ENCODE results near the gene ULK1. TPM values are rescaled to one million over a fixed set of nuclear protein-coding genes. Genes with fewer than 3 reads are reported as not detected.

Gene ULK1
- total RNA-seq, 1 donor from 2014 or later: 4.9 TPM

DNA sequence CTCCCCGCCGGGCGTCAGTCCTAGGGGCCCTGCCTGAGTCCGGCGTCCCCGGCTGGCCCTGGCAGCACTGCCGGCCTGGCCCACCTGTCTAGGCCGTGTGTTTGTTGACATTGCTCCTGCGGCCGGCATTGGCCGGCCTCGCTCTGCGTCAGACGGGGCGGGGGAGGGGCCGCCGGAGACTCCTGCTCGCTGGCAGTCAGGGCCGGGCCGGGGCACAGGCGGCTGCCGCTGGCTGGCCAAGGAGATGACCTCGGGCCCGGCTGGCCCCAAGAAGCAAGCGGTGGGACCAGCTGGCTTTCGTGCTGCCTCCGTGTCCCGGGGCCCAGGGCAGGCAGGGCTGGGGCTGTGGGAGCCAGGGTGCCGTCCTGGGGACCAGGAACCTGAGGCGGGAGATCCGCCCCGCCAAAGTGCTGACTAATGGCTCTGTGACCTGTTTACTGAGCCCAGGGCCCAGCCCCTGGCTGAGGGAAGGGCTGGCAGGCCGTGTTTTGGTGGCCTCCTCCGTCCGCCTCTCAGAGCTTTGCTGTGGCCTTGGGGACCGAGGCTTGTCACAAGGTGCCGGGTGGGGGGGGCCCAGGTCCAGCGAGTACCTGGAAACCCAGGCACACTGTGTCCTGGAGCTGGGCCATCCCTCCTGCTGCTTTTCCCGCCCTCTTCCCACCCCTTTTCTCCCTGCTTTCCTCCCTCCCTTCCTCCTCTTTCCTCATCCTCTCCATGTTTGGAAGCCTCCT, 1.8 kb downstream of the ULK1 start:
- peak; percentile 91 for DNase-seq (ENCODE audit: low spot score)

DNA sequence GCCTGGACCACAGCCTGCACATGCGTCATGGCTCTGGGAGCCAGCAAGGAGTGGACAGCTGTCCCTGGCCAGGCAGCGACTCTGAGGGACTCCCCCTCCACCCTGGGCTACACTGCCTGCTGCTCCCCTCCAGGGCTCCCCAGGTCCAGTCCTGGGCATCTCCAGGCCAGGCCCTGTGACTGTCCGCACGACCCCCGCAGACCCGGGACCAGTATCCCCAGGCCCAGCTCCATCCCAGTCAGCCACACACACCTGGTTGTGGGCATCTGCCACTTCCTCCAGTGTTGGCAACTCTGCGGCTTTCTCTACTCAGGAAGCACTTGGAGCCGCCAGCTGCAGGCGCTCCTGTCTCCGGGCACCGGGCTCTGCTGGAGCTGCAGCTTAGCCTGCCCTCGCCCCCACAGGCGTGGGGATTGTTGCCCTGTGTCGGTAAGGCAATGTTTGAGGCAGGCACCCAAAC, 2.4 kb downstream of the ULK1 start:
- Histone ChIP-seq H3K9me3 (ENCODE audit: low read depth) (no peaks in the 10 kb centered on the region), H4K20me1 (ENCODE audit: low read depth) (peaks cover 61% of the 10 kb centered on the region), H3K27ac (no peak overlapping the region), H3K36me3 (no peaks in the 10 kb centered on the region), H3K4me2 (peak overlapping the region; percentile 99), H3K9ac (no peak overlapping the region), H3K4me3 (peak overlapping the region; percentile 66), H3K27me3 (no peaks in the 10 kb centered on the region), H3F3A (ENCODE audit: low read depth) (peaks cover 8% of the 10 kb centered on the region), H3K4me1 (peaks cover 9% of the 10 kb centered on the region), H3K79me2 (ENCODE audit: low read depth) (peaks cover 53% of the 10 kb centered on the region), H2AFZ (replicated peaks) (no peak overlapping the region)
- DNase-seq (ENCODE audit: low spot score): no peak
- H3K4me3 Mint-ChIP-seq: peak overlapping the region; percentile 64
- peaks cover 13% of the 10 kb centered on the region for H3K4me1 Mint-ChIP-seq
- peaks cover 2% of the 10 kb centered on the region for H3K36me3 Mint-ChIP-seq
- TF ChIP-seq EZH2 (IDR thresholded peaks at IDR 0.05) (no peak), EZH2phosphoT487 (IDR thresholded peaks at IDR 0.05) (no peak)
- TF ChIP-seq, protein P1, sequence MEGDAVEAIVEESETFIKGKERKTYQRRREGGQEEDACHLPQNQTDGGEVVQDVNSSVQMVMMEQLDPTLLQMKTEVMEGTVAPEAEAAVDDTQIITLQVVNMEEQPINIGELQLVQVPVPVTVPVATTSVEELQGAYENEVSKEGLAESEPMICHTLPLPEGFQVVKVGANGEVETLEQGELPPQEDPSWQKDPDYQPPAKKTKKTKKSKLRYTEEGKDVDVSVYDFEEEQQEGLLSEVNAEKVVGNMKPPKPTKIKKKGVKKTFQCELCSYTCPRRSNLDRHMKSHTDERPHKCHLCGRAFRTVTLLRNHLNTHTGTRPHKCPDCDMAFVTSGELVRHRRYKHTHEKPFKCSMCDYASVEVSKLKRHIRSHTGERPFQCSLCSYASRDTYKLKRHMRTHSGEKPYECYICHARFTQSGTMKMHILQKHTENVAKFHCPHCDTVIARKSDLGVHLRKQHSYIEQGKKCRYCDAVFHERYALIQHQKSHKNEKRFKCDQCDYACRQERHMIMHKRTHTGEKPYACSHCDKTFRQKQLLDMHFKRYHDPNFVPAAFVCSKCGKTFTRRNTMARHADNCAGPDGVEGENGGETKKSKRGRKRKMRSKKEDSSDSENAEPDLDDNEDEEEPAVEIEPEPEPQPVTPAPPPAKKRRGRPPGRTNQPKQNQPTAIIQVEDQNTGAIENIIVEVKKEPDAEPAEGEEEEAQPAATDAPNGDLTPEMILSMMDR (IDR thresholded peaks at IDR 0.05): no peak
- H3K27me3 Mint-ChIP-seq (ENCODE audit: insufficient read depth, low read depth): peaks cover 7% of the 10 kb centered on the region
- no peak overlapping the region for H3K27ac Mint-ChIP-seq
- no peaks in the 10 kb centered on the region for H3K9me3 Mint-ChIP-seq

More for the DNA sequence above, 1.8 kb downstream of the ULK1 start:
- Histone ChIP-seq H3K4me1 (peaks cover 9% of the 10 kb centered on the region), H3K9ac (no peak overlapping the region), H3K27ac (no peak overlapping the region), H3K79me2 (ENCODE audit: low read depth) (peaks cover 47% of the 10 kb centered on the region), H3K27me3 (no peaks in the 10 kb centered on the region), H3K4me3 (peak overlapping the region; percentile 66), H4K20me1 (ENCODE audit: low read depth) (peaks cover 55% of the 10 kb centered on the region), H2AFZ (replicated peaks) (no peak overlapping the region), H3F3A (ENCODE audit: low read depth) (peaks cover 8% of the 10 kb centered on the region), H3K9me3 (ENCODE audit: low read depth) (no peaks in the 10 kb centered on the region), H3K4me2 (peak overlapping the region; percentile 99), H3K36me3 (no peaks in the 10 kb centered on the region)
- peaks cover 2% of the 10 kb centered on the region for H3K36me3 Mint-ChIP-seq
- TF ChIP-seq, protein P1 (IDR thresholded peaks at IDR 0.05): no peak
- no peak for TF ChIP-seq EZH2 (IDR thresholded peaks at IDR 0.05)
- no peak for TF ChIP-seq EZH2phosphoT487 (IDR thresholded peaks at IDR 0.05)
- H3K4me3 Mint-ChIP-seq: peak overlapping the region; percentile 87
- peaks cover 13% of the 10 kb centered on the region for H3K4me1 Mint-ChIP-seq
- no peak overlapping the region for H3K27ac Mint-ChIP-seq
- no peaks in the 10 kb centered on the region for H3K9me3 Mint-ChIP-seq
- H3K27me3 Mint-ChIP-seq (ENCODE audit: insufficient read depth, low read depth): peaks cover 9% of the 10 kb centered on the region

DNA sequence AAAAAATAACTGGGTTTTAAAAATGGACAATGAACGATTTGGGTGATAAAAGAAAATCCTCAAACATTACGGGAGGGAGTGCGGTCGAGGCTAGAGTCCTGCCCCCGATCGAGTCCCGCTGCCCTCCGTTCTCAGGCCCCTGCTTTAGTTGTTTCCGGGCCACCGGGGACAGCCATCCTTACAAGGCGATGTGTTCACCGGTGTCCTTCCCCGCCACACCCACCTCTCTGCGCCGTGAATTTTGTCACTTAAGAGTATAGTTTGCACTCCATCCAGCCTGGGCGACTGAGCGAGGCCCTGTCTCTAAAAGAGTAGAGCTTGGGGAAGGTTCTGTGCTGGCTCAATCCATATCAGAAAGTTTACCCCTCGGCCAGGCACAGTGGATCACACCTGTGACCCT, 2.9 kb downstream of the ULK1 start:
- Mint-ChIP-seq H3K4me3 (peak overlapping the region; percentile 69), H3K36me3 (peaks cover 2% of the 10 kb centered on the region), H3K27me3 (ENCODE audit: insufficient read depth, low read depth) (peaks cover 5% of the 10 kb centered on the region), H3K4me1 (peaks cover 13% of the 10 kb centered on the region), H3K9me3 (no peaks in the 10 kb centered on the region), H3K27ac (peak overlapping the region; percentile 37)
- Histone ChIP-seq H3F3A (ENCODE audit: low read depth) (peaks cover 8% of the 10 kb centered on the region), H4K20me1 (ENCODE audit: low read depth) (peaks cover 65% of the 10 kb centered on the region), H3K9me3 (ENCODE audit: low read depth) (no peaks in the 10 kb centered on the region), H3K27ac (no peak overlapping the region), H3K27me3 (no peaks in the 10 kb centered on the region), H3K4me1 (peaks cover 9% of the 10 kb centered on the region), H3K36me3 (no peaks in the 10 kb centered on the region), H2AFZ (replicated peaks) (no peak overlapping the region), H3K9ac (no peak overlapping the region), H3K4me2 (no peak overlapping the region), H3K4me3 (no peak overlapping the region), H3K79me2 (ENCODE audit: low read depth) (peaks cover 57% of the 10 kb centered on the region)
- DNase-seq (ENCODE audit: low spot score): no peak
- TF ChIP-seq, protein P1 (IDR thresholded peaks at IDR 0.05): no peak
- TF ChIP-seq EZH2phosphoT487 (IDR thresholded peaks at IDR 0.05) (no peak), EZH2 (IDR thresholded peaks at IDR 0.05) (no peak)
